H1 (cell line): ENCODE data around the gene BSN. TPM values are rescaled to one million over a fixed set of nuclear protein-coding genes. Genes with fewer than 3 reads are reported as not detected.
A peak's percentile ranks its signal among the peaks of the same experiment; 100 is the strongest.

ENCODE experiments used
- CTCF ChIA-PET: fragments of 300-600 bp; sonication (Branson Sonifier 250); formaldehyde crosslinking; loops from one replicate; lab custom pipeline; 2021; ENCODE audit not compliant: partially characterized antibody; lab: Charles Lee
- POLR2A ChIA-PET: fragments of 300-600 bp; sonication (Branson Sonifier 250); formaldehyde crosslinking; loops from one replicate; lab custom pipeline; 2021; ENCODE audit warnings: inconsistent platforms; ENCODE audit not compliant: partially characterized antibody; lab: Charles Lee
- DNase-seq, 2 experiments: peaks; one replicate each; pipeline versions ENCODE4 v3.0.0 to v3.0.0-alpha.2; 2010 to 2022; ENCODE audit warnings: low spot score in 2 of 2, low read depth in 1 of 2, mixed read lengths in 1 of 2
- FAIRE-seq: peaks from 2 replicates; lab custom pipeline; 2011; peaks lifted over from hg19 to GRCh38; lab: Jason Lieb, UNC
- H2AFZ ChIP-seq: 2 replicates; pipeline ENCODE4 v1.8.1; 2012; ENCODE audit warnings: low read length, inconsistent platforms
- H2AK5ac ChIP-seq: 2 replicates; pipeline ENCODE4 v1.6.1; 2013; ENCODE audit warnings: low read depth, low read length
- H2BK120ac ChIP-seq: replicated peaks from 2 replicates; pipeline ENCODE3; 2013; ENCODE audit warnings: low read depth, low read length, inconsistent platforms
- H2BK12ac ChIP-seq: 2 replicates; pipeline ENCODE4 v1.6.1; 2013; ENCODE audit warnings: low read depth, low read length
- H2BK15ac ChIP-seq: 2 replicates; pipeline ENCODE4 v1.6.1; 2013; ENCODE audit warnings: low read length
- H2BK20ac ChIP-seq: 2 replicates; pipeline ENCODE4 v1.6.1; 2013; ENCODE audit warnings: low read length
- H2BK5ac ChIP-seq: 2 replicates; pipeline ENCODE4 v1.6.1; 2013; ENCODE audit warnings: low read depth, low read length
- H3K14ac ChIP-seq: 2 replicates; pipeline ENCODE4 v1.6.1; 2013; ENCODE audit warnings: inconsistent platforms; ENCODE audit not compliant: insufficient read length
- H3K18ac ChIP-seq: 2 replicates; pipeline ENCODE4 v1.6.1; 2013; ENCODE audit warnings: low read length; ENCODE audit errors: extremely low read depth
- H3K23ac ChIP-seq: 2 replicates; pipeline ENCODE4 v1.6.1; 2013; ENCODE audit warnings: inconsistent platforms; ENCODE audit not compliant: insufficient read length
- H3K23me2 ChIP-seq: 2 replicates; pipeline ENCODE4 v1.6.1; 2013; ENCODE audit warnings: low read depth, low read length
- H3K27ac ChIP-seq: 2 replicates; pipeline ENCODE4 v1.6.1; 2011; ENCODE audit warnings: low read depth, low read length, inconsistent platforms
- H3K27me3 ChIP-seq, 4 experiments: replicated peaks in 1 of 4; 1 replicate in 1 of 4; 2 replicates in 3 of 4; pipeline versions ENCODE4 v1.6.1 to v1.8.1; 2011 to 2013; ENCODE audit warnings: low read length in 3 of 4, mild to moderate bottlenecking in 3 of 4, inconsistent platforms in 2 of 4, mixed read lengths in 2 of 4, moderate library complexity in 1 of 4; ENCODE audit not compliant: control insufficient read depth in 3 of 4, insufficient read depth in 3 of 4; ENCODE audit errors: extremely low read depth in 1 of 4
- H3K36me3 ChIP-seq, 4 experiments: 2 replicates each; pipeline versions ENCODE4 v1.6.1 to v1.8.1; 2011 to 2013; ENCODE audit warnings: mild to moderate bottlenecking in 4 of 4, low read length in 3 of 4, moderate library complexity in 2 of 4, control low read depth in 1 of 4, inconsistent platforms in 1 of 4; ENCODE audit not compliant: insufficient read depth in 4 of 4, control insufficient read depth in 2 of 4
- H3K4ac ChIP-seq: replicated peaks from 2 replicates; pipeline ENCODE3; 2013; ENCODE audit warnings: low read length, low read depth, mixed read lengths, inconsistent platforms; ENCODE audit not compliant: insufficient read length
- H3K4me1 ChIP-seq, 4 experiments: replicated peaks in 1 of 4; 1 replicate in 1 of 4; 2 replicates in 3 of 4; pipeline versions ENCODE4 v1.6.1 to v1.8.1; 2011 to 2013; ENCODE audit warnings: low read length in 3 of 4, inconsistent platforms in 2 of 4, mixed read lengths in 1 of 4; ENCODE audit not compliant: insufficient read depth in 4 of 4, control insufficient read depth in 3 of 4
- H3K4me2 ChIP-seq, 2 experiments: 2 replicates each; pipeline versions ENCODE4 v1.6.1 to v1.8.1; 2011 to 2013; ENCODE audit warnings: low read depth in 2 of 2, low read length in 2 of 2, control low read depth in 1 of 2, inconsistent platforms in 1 of 2, mild to moderate bottlenecking in 1 of 2; ENCODE audit not compliant: insufficient read depth in 1 of 2
- H3K4me3 ChIP-seq, 4 experiments: fragments of 200-600, 300-600 bp in 1 of 4; sonication (generic), shearing (Covaris generic), sonication (Bioruptor Twin) in 1 of 4; 2 replicates each; pipeline versions ENCODE4 v1.5.1 to v1.8.1; 2011 to 2016; ENCODE audit warnings: low read length in 4 of 4, low read depth in 3 of 4, control low read depth in 2 of 4, inconsistent platforms in 2 of 4, mild to moderate bottlenecking in 2 of 4, mixed read lengths in 1 of 4, moderate library complexity in 1 of 4; ENCODE audit not compliant: insufficient read depth in 2 of 4; ENCODE audit errors: extremely low read depth in 1 of 4
- H3K56ac ChIP-seq: replicated peaks from 2 replicates; pipeline ENCODE3; 2013; ENCODE audit warnings: low read depth, mild to moderate bottlenecking, mixed read lengths, low read length, inconsistent platforms; ENCODE audit not compliant: insufficient read length
- H3K79me1 ChIP-seq: 2 replicates; pipeline ENCODE4 v1.6.1; 2013; ENCODE audit warnings: low read depth, low read length, control low read depth
- H3K79me2 ChIP-seq, 2 experiments: 2 replicates each; pipeline versions ENCODE4 v1.6.1 to v1.8.1; 2012 to 2013; ENCODE audit warnings: low read length in 2 of 2, mild to moderate bottlenecking in 2 of 2, inconsistent platforms in 1 of 2; ENCODE audit not compliant: insufficient read depth in 2 of 2, control insufficient read depth in 1 of 2
- H3K9ac ChIP-seq, 4 experiments: replicated peaks in 1 of 4; 1 replicate in 1 of 4; 2 replicates in 3 of 4; pipeline versions ENCODE4 v1.6.1 to v1.8.1; 2011 to 2013; ENCODE audit warnings: low read depth in 3 of 4, low read length in 3 of 4, control low read depth in 2 of 4, mild to moderate bottlenecking in 2 of 4, moderate library complexity in 2 of 4, inconsistent platforms in 1 of 4; ENCODE audit errors: extremely low read depth in 1 of 4
- H3K9me3 ChIP-seq, 2 experiments: 2 replicates each; pipeline versions ENCODE4 v1.6.1 to v1.8.1; 2012 to 2013; ENCODE audit warnings: mild to moderate bottlenecking in 2 of 2, moderate library complexity in 2 of 2, control low read depth in 1 of 2, inconsistent platforms in 1 of 2, low read depth in 1 of 2, low read length in 1 of 2, mixed read lengths in 1 of 2; ENCODE audit not compliant: insufficient read depth in 2 of 2
- H4K20me1 ChIP-seq, 2 experiments: replicated peaks in 1 of 2; 2 replicates each; pipeline versions ENCODE3 to v1.8.1; 2011 to 2013; ENCODE audit warnings: inconsistent platforms in 2 of 2, low read length in 2 of 2, mild to moderate bottlenecking in 1 of 2; ENCODE audit not compliant: insufficient read depth in 2 of 2, control insufficient read depth in 1 of 2
- H4K5ac ChIP-seq: 2 replicates; pipeline ENCODE4 v1.6.1; 2013; ENCODE audit warnings: low read length, low read depth, mixed read lengths, inconsistent platforms; ENCODE audit not compliant: insufficient read length
- H4K8ac ChIP-seq: 2 replicates; pipeline ENCODE4 v1.8.0; 2013; ENCODE audit warnings: mild to moderate bottlenecking, moderate library complexity, low read length, inconsistent platforms; ENCODE audit not compliant: insufficient read depth; ENCODE audit errors: extremely low read depth
- H4K91ac ChIP-seq: replicated peaks from 2 replicates; pipeline ENCODE3; 2013; ENCODE audit warnings: low read length, mixed read lengths, inconsistent platforms; ENCODE audit not compliant: insufficient read length
- BCL11A ChIP-seq, 2 experiments: IDR thresholded peaks; one replicate each; pipeline ENCODE4 v1.6.1; 2011; ENCODE audit warnings: low read depth in 2 of 2, low read length in 2 of 2, mild to moderate bottlenecking in 2 of 2
- CTCF ChIP-seq, 3 experiments: IDR thresholded peaks; 1 replicate in 2 of 3; 2 replicates in 1 of 3; pipeline versions ENCODE4 v1.5.1 to v1.6.1; 2011; ENCODE audit warnings: low read length in 3 of 3, mild to moderate bottlenecking in 3 of 3, inconsistent platforms in 2 of 3, low read depth in 1 of 3, moderate library complexity in 1 of 3; ENCODE audit not compliant: insufficient read depth in 1 of 3; ENCODE audit errors: control extremely low read depth in 1 of 3
- NANOG ChIP-seq: IDR thresholded peaks from 2 replicates; pipeline ENCODE4 v1.6.1; 2011; ENCODE audit warnings: low read length, low read depth, mild to moderate bottlenecking, inconsistent platforms; ENCODE audit not compliant: insufficient read depth, poor library complexity, severe bottlenecking
- NRF1 ChIP-seq: IDR thresholded peaks from 2 replicates; pipeline ENCODE4 v1.6.1; 2011; ENCODE audit warnings: mild to moderate bottlenecking, low read depth, low read length, improper control_type of control experiment
- RAD21 ChIP-seq, 2 experiments: IDR thresholded peaks in 1 of 2; conservative IDR thresholded peaks in 1 of 2; 2 replicates each; pipeline ENCODE4 v1.6.1; 2011; ENCODE audit warnings: low read depth in 2 of 2, low read length in 2 of 2, improper control_type of control experiment in 1 of 2, inconsistent platforms in 1 of 2, mild to moderate bottlenecking in 1 of 2, moderate library complexity in 1 of 2
- SAP30 ChIP-seq: fragments of 300-600 bp; sonication (generic); IDR thresholded peaks from 2 replicates; pipeline ENCODE4 v1.7.1; 2012; ENCODE audit warnings: low read length, moderate library complexity, mild to moderate bottlenecking, inconsistent platforms; ENCODE audit not compliant: insufficient read depth, insufficient replicate concordance
- TBP ChIP-seq: IDR thresholded peaks from 2 replicates; pipeline ENCODE4 v1.6.1; 2011; ENCODE audit warnings: low read depth, low read length, improper control_type of control experiment
- USF2 ChIP-seq: IDR thresholded peaks from 2 replicates; pipeline ENCODE4 v1.6.1; 2011; ENCODE audit warnings: low read length, improper control_type of control experiment
- WGBS, 2 experiments: shearing (Covaris generic) in 1 of 2; methylation state at CpG; one replicate each; pipeline versions ENCODE4 v1.1.6 to v1.1.7; 2013 to 2015; ENCODE audit warnings: low lambda C conversion rate in 2 of 2, mixed read lengths in 2 of 2, inconsistent platforms in 1 of 2, low coverage in 1 of 2, missing lambda C conversion rate in 1 of 2; ENCODE audit not compliant: insufficient replicate concordance in 2 of 2, insufficient coverage in 1 of 2, insufficient read length in 1 of 2; ENCODE audit errors: extremely low coverage in 1 of 2, missing lambda C conversion rate in 1 of 2; 5-methylcytosine and 5-hydroxymethylcytosine counted together
- polyA plus RNA-seq, 7 experiments: library from polyadenylated mRNA; depleted of rRNA in 3 of 7; stranded (reverse) in 5 of 7; unstranded in 2 of 7; fragments of >200 nt in 5 of 7; fragments of 200-250 nt in 2 of 7; gene quantifications; 1 replicate in 5 of 7; 2 replicates in 1 of 7; 4 replicates in 1 of 7; pipeline versions ENCODE4 v1.2.1 to v1.2.3, GENCODE V29; 2011 to 2013; ENCODE audit warnings: missing spikeins in 2 of 7, mixed read lengths in 2 of 7
- total RNA-seq: library from RNA; stranded (reverse); fragmentation: NEBNext Ultra II Directional; extraction: Animal tissue kit (Norgen Biotek cat#: 25700); gene quantifications from 2 replicates; pipeline ENCODE4 v1.2.1, GENCODE V29; 2021

Gene BSN
- total and polyA plus RNA-seq, 2 of the 8 experiments (the other 6 are each of a cell fraction or from before 2014, with no cell fraction given) = 0.60 to 3.0 TPM

DNA sequence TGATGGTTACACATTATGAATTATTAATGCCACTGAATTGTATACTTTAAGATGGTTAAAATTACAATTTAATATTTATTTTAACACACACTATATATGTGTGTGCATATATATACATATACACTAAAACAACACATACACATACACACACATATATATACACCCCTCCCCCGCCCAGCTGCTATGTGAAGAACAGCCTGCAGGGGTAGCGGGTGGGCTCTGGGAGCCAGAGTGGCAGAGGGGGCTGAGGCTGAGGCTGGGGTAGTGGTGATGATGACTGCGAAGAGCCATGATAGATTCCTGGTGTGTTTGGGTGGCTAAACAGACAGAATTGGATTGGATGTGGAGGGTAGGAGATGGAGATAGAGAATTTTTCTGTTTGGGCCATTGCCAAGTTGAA is 80.5 kb downstream of the BSN start:
- no peak overlapping the region for H4K5ac ChIP-seq
- H4K8ac ChIP-seq = no peak overlapping the region
- no peaks in the 10 kb centered on the region for H3K36me3 ChIP-seq
- peak in 2 of 3 experiments; percentile 31 to 43; a peak in 3 of 4 replicates for TF ChIP-seq CTCF (IDR thresholded peaks at IDR 0.05; ENCODE audit: control extremely low read depth in 1 of 3, insufficient read depth in 1 of 3, low read depth in 1 of 3, low read length in 3 of 3)
- TF ChIP-seq TBP = no peak
- TF ChIP-seq RAD21 (IDR thresholded peaks at IDR 0.05 in 1 of 2, conservative IDR thresholded peaks at IDR 0.05 in 1 of 2; ENCODE audit: low read depth in 2 of 2, low read length in 2 of 2) = peak in 1 of 2 experiments; percentile 44; a peak in 2 of 4 replicates
- TF ChIP-seq NRF1 = no peak
- TF ChIP-seq SAP30 = no peak
- TF ChIP-seq USF2 = no peak
- TF ChIP-seq NANOG = no peak
- TF ChIP-seq BCL11A (IDR thresholded peaks at IDR 0.05; ENCODE audit: low read depth in 2 of 2, low read length in 2 of 2) = no peak
- H3K23ac ChIP-seq = no peak overlapping the region
- H3K14ac ChIP-seq = no peak overlapping the region
- POLR2A ChIA-PET = interaction anchor here (1.1 kb wide), 1 partner anchor 38 kb away, joined by 3 read pairs; no protein-coding TSS in a partner anchor
- DNase-seq (no peak), FAIRE-seq (no peak)
- H4K20me1 ChIP-seq = no peaks in the 10 kb centered on the region
- no peak overlapping the region for H3K4me3 ChIP-seq
- H3K9ac ChIP-seq = no peak overlapping the region
- no peak overlapping the region for H3K27ac ChIP-seq
- no peak overlapping the region for H2BK120ac ChIP-seq
- no peak overlapping the region for H3K4ac ChIP-seq
- no peak overlapping the region for H2BK15ac ChIP-seq
- no peak overlapping the region for H2AFZ ChIP-seq
- no peak overlapping the region for H2BK20ac ChIP-seq
- peaks cover 0 to 3% (median 0%) of the 10 kb centered on the region in 4 experiments; a peak in 1 of 7 replicates for H3K4me1 ChIP-seq
- H3K79me1 ChIP-seq = no peaks in the 10 kb centered on the region
- CTCF ChIA-PET = interaction anchor here (0.7 to 2.2 kb wide), 6 partner anchors 10 to 68 kb away, joined by 3 to 6 read pairs (median 4); no protein-coding TSS in a partner anchor
- H2BK5ac ChIP-seq = no peak overlapping the region
- H2BK12ac ChIP-seq = no peak overlapping the region
- H2AK5ac ChIP-seq = no peak overlapping the region
- H3K23me2 ChIP-seq = no peaks in the 10 kb centered on the region
- WGBS, 2 experiments = 81% methylated on average over 3 of the region's 3 CpGs; no CpG with 5 or more reads in 1 of the 2 experiments
- no peak overlapping the region for H3K56ac ChIP-seq
- no peak overlapping the region for H3K18ac ChIP-seq
- no peak overlapping the region for H4K91ac ChIP-seq
- H3K4me2 ChIP-seq = no peak overlapping the region
- H3K27me3 ChIP-seq = no peaks in the 10 kb centered on the region
- H3K9me3 ChIP-seq = peaks cover 0 to 4% of the 10 kb centered on the region in 2 experiments; a peak in 1 of 4 replicates
- no peaks in the 10 kb centered on the region for H3K79me2 ChIP-seq
